ENCODE measurements around the gene LEF1.

The LEF1 gene

DNA sequence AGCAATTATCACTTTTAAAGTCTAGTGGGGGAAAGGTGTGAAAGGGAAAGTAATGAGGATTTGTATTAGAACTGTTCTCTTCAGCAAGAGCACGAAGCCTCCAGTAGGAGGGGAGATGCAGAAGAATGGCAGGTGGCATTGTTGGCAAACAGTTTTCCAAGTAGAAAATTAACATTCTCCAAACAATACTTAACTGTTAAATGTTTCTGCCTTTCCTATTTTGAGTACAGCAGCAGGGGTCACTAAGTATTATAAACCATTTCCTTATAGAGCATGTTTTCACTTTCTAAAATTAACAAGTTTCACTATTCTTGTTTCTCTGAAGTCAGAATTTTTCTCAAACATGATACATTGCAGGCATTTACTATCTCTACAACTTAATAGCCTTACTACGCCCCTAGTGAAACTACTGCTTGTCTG, 58.7 kb downstream of the LEF1 start:
- DNase-seq = no peak

- no peak for DNase-seq
Measured at GRCh38 chr4:108109111-108109510, 59.6 kb downstream of the LEF1 start.

DNA sequence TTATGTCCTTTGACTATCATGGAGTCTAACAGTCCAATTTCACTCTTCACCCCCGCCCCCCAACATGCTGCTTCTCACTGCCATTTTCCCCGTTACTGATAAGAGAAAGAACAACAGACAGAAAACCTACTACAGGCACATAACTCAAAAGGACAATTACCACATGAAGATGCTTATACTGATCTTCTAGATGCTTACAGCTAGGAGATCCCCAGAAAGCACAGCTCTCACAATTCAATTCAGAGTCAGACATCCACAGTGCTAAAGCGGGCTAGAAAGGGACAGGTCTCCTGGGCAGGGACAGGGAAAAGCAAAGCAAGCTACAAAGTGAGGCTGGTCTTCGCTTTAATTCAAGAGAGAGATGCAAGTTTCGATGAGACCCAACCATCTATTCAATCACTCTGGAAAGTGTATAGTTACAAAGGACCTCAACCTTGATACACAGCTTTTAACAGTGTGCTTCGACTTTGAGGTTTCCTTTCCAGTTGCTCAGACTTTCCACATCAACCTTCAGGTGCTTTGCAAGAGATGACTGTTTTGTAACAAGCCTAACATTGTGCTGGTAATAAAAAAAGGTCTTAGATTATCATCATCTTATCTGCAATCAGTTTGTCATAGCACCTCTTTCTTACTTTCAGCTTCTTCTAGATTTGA, 60.9 kb downstream of the LEF1 start:
- peak in 1 of 5 donors; percentile 85 for DNase-seq

GRCh38 chr4:108107101-108107500, 61.6 kb downstream of the LEF1 start:
- DNase-seq = peak in 1 of 5 donors; percentile 42

DNA sequence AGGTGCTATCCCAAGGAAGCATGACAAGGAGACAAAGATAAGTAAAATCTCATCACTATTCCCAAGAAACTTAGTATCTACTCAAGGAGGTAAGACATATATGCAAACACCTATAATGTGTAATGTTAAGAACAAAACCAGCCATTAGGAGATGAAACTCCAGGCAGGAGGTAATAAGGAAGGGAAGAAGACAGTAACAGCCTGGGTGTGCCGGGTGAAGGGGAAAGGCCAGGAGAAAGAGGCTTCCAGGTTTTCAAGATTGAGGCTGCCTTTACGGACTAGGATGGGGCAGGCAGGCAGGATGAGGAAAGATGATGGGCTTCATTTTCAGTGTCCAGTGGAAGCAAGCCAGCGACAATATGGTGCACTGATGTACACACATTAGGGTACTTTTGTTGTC, 62.5 kb downstream of the LEF1 start:
- DNase-seq = no peak

DNA sequence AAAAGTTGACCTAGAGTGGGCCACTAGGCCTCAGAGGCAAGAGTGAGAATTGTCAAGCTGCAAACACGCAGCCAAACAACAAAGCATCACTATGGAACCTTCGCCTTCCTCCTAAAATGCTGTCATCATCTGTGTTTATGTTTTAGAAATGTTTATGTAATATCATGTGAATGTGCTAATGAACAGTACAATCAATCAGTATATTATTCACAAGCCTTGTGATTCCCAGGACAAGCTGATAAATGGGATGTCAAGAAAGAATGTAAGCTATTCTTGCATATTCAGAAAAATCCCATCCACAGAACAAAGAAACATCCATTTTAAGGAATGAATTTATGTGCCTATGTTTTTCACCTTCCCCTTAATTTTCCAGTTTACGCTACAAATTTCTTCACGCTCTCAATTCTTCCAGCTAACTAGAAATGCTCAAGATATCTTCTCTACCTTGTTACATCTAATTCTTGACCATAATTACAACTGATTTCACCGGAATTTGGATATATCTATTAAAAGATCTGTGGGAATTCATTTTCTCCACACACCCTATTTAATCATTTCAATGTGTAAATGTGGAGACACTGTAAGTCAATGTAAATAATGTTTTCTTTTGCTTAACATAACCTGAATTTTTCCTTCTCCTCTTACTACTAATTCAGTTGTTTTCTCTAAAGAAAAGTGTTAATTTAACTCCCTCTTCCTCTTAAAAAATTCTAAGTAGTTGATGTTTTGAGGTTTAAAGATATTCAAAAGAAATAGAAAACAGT, 65.5 kb downstream of the LEF1 start:
- no peak for DNase-seq

DNA sequence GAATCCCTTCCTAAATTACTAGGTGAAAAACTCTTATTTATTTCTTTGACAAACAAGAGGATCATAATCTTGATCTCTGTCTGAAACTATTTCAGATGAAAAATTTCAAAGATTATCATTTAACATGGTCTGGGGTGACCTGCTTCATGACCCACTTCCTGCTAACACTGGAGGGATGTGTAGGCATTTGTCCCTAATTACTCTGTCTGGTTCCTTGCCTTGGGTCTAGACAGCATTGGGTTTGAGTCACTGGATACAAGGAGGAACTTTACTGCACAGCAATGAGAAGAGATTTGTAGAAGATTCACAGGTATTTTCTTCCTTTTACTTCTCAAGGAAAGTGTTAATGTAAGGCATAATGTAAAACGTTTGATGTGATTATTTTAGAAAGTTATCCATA, 67.9 kb downstream of the LEF1 start:
- no peak for DNase-seq

DNA sequence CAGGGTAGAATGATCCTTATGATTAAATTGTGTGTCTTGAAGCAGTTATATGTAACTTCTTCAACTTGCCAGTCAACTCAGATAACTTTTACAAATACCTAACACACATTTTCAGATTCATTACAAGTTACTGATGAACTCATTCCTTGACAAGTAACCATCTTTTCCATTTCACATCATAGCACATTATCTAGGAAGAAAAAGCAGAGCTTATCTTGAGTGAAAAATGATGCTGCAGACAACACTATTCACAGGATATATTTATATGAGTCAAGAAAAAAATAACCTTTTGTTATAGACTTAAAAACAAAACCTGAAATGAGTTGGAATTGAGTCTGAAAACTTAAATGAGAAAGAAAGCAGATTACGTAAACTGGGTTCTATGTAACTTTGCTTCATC, 68.9 kb downstream of the LEF1 start:
- DNase-seq = no peak

DNA sequence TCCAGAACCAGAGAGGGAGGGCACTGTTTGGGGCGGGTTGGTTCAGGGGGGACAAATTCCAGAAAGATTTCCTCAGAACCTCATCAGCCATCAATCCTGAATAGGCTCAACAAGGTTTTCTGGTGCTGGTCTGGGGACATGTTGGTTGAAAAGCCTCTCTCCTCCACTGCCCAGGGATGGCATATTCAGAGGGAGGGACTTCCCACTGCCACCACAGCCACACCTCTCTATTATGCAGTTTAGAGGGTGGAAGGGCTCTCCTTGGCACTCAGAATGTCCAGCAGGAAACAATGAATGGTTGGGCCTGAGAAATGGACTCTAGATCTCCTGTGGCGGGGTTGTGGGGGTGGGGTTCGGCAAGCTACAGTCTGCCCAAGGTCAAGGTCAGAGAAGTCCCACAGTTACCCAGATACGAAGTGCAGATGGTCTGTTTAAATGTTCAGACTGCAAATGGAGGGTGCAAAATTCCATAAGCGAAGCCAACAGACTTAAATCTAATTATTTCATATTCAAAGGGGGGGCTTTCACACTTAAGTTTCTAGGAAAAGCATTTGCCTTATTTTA, 70.7 kb downstream of the LEF1 start:
- DNase-seq = no peak

GRCh38 chr4:108094923-108095482, 73.7 kb downstream of the LEF1 start:
- no peak for DNase-seq

GRCh38 chr4:108094131-108094530, 74.6 kb downstream of the LEF1 start:
- DNase-seq = no peak

GRCh38 chr4:108092288-108092687, 76.4 kb downstream of the LEF1 start:
- DNase-seq = no peak

DNA sequence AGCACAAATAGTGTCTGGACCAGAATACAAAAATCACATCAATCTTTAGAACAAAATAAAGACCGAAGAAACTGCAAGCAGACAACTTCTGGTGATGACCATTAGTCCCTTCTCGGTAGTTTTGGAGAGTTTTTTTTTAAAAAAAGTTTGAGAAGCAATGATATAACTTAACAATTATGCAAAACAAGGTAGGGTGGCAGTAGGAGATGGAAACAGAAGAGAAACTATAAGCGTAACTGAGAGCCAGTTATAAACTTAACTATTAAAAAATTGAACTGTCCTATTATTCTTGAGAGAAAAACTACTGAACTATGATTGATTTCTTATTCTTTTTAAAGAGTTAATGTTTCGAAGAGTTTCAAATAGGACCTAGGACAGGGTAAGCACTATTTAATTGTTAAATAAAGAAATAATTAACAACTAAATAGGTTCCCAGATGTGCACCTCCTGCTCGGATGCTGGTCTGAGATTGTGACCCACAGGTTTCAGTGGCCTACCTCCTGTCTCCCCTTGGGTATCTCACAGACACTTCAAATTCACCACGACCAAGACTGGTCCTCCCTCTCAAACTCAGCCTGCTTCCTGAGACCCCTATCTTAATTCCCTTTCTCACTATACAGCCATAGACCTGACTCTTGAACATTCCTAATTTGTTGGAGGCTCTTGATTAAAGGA, 81.3 kb downstream of the LEF1 start:
- DNase-seq = no peak

DNA sequence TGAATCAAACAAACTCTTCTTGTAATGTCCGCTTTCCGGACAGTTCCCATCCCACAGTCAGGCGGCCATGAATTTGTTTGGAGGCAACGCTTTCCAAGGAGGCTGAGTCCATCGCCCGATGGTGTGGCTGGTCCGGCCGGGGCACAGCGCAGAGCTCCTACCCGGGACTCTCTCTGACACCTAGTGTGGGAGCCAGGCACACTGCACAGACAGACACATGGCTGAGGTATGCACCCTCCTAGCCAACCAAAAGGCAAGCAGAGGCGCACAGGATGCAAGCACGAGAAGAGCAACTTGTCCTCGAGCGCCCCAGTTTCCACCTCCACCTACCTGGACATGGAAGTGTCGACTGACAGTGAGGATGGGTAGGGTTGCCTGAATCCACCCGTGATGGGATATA, 87.5 kb downstream of the LEF1 start:
- no peak for DNase-seq

- peak in 2 of 5 donors; percentile 33 to 35 for DNase-seq
Measured at GRCh38 chr4:108080747-108081146, 88.0 kb downstream of the LEF1 start.

GRCh38 chr4:108078024-108078733, 90.6 kb downstream of the LEF1 start:
- DNase-seq = no peak

DNA sequence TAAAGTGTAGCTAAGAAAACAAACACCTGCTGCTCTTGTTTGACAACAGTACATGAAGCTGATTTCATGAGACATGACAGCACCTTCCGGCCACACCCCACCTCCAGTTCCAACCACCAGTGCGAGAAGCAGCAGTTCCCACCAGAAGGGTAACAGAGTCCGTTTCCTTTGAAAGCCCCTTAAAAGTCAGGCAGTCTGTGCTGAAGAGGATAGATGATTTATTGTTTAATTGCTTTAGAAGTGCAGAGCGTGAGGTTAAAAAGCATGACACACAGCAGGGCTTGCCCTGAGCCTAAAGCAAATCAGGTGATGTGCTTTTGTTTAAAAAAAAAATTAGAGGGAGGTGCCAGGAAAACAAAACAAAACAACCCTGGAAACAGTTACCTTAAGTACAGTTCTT, 96.4 kb downstream of the LEF1 start:
- peak in 4 of 5 donors; percentile 24 to 65 (median 53) for DNase-seq

GRCh38 chr4:108070775-108071174, 98.0 kb downstream of the LEF1 start:
- DNase-seq = no peak

- DNase-seq = no peak
Measured at GRCh38 chr4:108068442-108068841, 100.3 kb downstream of the LEF1 start.

DNA sequence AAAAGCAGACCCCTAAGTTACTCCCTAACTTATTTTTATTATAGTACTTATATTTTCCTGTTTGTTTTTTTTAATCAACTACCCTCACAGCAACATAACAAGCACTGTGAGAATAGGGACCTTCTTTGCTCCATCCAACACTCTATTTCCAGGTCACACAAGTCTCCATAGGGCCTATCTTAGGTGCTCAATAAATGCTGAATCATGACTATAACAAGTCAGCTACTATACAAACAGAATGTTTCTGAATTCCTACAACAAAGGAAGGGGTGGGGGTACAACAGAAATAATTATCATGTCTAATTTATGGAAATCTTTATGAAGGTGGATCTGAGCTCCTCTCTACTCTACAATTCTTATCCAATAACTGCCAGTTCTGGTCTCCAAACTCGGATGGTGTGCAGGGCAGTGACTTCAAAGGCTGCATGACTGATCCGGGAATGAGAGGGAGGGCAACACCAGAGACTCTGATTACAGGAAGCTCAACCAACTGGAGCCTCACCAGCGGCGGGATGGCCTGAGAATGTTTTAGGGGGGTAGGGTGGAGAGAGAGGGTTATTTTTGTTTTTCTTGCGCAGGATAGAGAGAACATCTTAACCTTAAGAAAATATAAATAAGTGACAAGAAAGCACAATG, 107.9 kb downstream of the LEF1 start:
- no peak for DNase-seq

DNA sequence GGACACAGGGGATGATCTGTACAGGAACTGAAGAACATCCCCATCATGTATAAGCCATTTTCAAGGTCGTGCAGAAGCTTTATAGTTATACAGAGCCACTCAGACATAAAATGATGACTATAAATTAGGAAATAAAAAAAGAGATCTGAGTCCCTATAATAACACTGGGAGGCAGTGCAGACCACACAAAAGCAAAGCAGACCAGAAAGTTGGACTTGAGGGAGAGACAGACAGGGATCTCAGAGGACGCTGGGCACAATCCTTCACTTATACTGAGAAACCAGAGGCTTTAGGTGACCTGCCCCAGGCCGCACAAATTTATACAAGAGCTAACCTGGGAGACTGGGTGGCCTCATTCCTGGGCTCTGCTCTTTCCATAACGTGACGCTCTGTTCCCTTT, 108.6 kb downstream of the LEF1 start:
- DNase-seq = no peak

Data from T-helper 1 cell (primary cell).